ENCODE measurements around the gene LRRC71.
A peak's percentile ranks its signal among the peaks of the same experiment; 100 is the strongest.
"Not testable (repeated sequence)": the region's sequence is repeated elsewhere in the genome, so short reads cannot be mapped to it uniquely, and the experiment has no call there.

Gene LRRC71

DNA sequence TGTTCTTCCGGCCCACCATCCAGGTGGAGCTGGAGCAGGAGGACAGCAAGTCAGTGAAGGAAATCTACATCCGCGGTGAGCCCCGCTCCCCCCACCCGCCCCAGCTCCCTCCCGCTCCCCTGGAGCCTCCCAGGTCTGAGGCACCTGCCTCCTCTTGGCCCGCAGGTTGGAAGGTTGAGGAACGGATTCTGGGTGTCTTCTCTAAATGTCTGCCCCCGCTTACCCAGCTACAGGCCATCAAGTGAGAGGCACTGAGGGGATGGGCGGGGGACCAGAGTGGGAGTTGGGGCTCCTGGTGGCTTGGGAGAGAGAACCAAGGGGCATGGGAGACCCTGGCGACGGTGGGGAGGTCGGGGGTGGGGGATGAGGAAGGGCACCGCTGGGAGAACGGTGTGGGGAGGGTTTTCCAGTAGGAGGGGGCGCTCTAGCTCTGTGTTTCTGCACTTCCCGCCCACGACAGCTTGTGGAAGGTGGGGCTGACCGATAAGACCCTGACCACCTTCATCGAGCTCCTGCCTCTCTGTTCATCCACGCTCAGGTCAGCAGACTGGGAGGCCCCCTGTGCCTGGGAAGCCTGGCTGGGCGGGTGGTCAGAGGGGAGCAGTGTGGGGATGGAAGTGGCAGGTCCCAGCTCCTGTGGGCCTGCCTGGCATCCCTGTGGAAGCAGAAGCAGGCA, 4.2 kb downstream of the LRRC71 start:
- DNase-seq (ENCODE audit: insufficient read length): no peak
- no peak for FAIRE-seq
- TF ChIP-seq POLR2AphosphoS5 (IDR thresholded peaks at IDR 0.05; ENCODE audit: low read depth, low read length): no peak
- TF ChIP-seq POLR2A (IDR thresholded peaks at IDR 0.05; ENCODE audit: low read depth, low read length): no peak
- no peak for TF ChIP-seq TAF1 (IDR thresholded peaks at IDR 0.05; ENCODE audit: borderline replicate concordance, low read depth, low read length)

DNA sequence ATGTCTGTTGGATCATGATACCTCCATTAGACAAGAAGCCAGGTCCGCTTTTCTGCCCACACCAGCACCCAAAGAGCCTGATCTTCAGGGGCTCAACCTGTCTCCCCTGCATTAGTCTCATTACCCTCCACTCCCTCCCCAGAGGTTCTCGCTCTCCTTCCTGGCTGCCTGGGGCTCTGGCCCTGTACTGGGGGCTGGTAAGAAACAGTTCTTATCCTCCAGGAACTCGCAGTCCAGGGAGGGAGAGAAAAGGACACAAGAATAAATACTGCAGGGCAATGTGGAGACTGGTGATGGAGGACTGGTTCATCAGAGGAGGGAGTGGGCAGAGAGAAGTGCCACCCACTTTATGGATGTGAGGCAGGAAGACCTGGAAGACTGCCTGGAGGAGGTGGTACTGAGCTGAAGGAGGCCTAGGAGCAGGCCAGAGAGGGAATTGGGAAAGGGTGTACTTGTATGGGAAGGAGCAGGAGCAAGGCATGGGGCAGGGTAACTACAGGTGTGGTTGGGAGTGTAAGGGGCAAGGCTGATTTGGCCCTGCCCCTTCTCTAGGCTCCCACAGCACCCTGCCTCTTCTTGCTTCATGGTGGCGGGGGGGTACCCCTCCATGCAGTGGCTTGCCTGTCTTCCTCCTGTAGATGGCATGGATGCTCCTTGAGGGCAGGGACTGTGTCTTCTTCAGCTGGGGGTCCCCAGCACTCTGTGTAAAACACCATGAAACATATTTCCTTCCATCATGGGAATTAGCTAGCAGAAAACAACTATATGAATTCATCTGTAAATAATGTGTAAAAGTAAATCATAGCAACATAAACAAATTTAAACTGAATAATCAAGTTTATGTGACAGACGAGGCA, 5.0 kb downstream of the LRRC71 start:
- DNase-seq (ENCODE audit: insufficient read length): no peak
- no peak for FAIRE-seq
- TF ChIP-seq POLR2AphosphoS5 (IDR thresholded peaks at IDR 0.05; ENCODE audit: low read depth, low read length): no peak
- no peak for TF ChIP-seq POLR2A (IDR thresholded peaks at IDR 0.05; ENCODE audit: low read depth, low read length)
- no peak for TF ChIP-seq TAF1 (IDR thresholded peaks at IDR 0.05; ENCODE audit: borderline replicate concordance, low read depth, low read length)

GRCh38 chr1:156926175-156926574, 5.7 kb downstream of the LRRC71 start:
- DNase-seq (ENCODE audit: insufficient read length): no peak
- TF ChIP-seq POLR2AphosphoS5 (IDR thresholded peaks at IDR 0.05; ENCODE audit: low read depth, low read length): no peak
- TF ChIP-seq TAF1 (IDR thresholded peaks at IDR 0.05; ENCODE audit: borderline replicate concordance, low read depth, low read length): no peak
- no peak for FAIRE-seq

- FAIRE-seq; DNase-seq (ENCODE audit: insufficient read length): not testable (repeated sequence)
Measured at GRCh38 chr1:156926695-156927094, 6.3 kb downstream of the LRRC71 start.

DNA sequence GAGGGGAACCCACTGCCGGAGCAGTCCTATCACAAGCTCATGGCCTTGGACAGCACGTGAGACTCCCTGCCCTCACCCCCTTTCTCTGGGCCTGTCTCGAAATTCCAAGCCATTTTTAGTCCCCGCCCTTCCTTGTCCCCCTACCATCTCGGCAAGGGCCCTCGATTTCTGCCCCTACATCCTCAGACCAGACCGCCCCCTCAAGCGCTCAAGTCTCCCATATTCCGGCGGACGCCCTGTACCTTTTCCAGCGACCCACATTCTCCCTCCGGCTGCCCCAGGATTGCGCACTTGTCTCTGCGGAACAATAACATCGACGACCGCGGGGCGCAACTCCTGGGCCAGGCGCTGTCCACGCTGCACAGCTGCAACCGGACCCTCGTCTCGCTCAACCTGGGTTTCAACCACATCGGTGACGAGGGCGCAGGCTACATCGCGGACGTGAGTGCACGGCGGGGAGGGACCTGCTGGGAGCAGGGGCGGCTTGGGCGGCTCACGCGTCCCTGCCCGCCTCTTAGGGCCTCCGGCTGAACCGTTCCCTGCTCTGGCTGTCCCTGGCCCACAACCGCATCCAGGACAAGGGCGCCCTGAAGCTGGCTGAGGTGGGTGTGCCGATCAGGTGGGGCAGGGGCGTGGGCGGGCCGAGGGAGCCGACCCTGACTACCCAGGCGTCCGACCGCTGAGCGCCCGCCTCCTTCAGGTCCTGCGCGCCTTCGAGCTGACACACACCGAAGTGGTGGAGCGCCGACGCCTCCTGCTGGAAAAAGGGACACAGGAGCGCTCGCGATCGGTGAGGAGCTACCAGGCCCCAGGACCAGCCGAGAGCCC, 7.0 kb downstream of the LRRC71 start:
- peak; percentile 50 for DNase-seq (ENCODE audit: insufficient read length)
- no peak for TF ChIP-seq TAF1 (IDR thresholded peaks at IDR 0.05; ENCODE audit: borderline replicate concordance, low read depth, low read length)
- no peak for TF ChIP-seq POLR2AphosphoS5 (IDR thresholded peaks at IDR 0.05; ENCODE audit: low read depth, low read length)
- TF ChIP-seq POLR2A (IDR thresholded peaks at IDR 0.05; ENCODE audit: low read depth, low read length): no peak

GRCh38 chr1:156928043-156928602, 7.7 kb downstream of the LRRC71 start:
- TF ChIP-seq POLR2AphosphoS5 (IDR thresholded peaks at IDR 0.05; ENCODE audit: low read depth, low read length) (no peak), TAF1 (IDR thresholded peaks at IDR 0.05; ENCODE audit: borderline replicate concordance, low read depth, low read length) (no peak), POLR2A (IDR thresholded peaks at IDR 0.05; ENCODE audit: low read depth, low read length) (no peak)
- FAIRE-seq (no peak), DNase-seq (ENCODE audit: insufficient read length) (no peak)

More for the DNA sequence above, 7.0 kb downstream of the LRRC71 start:
- FAIRE-seq: peak; percentile 74

DNA sequence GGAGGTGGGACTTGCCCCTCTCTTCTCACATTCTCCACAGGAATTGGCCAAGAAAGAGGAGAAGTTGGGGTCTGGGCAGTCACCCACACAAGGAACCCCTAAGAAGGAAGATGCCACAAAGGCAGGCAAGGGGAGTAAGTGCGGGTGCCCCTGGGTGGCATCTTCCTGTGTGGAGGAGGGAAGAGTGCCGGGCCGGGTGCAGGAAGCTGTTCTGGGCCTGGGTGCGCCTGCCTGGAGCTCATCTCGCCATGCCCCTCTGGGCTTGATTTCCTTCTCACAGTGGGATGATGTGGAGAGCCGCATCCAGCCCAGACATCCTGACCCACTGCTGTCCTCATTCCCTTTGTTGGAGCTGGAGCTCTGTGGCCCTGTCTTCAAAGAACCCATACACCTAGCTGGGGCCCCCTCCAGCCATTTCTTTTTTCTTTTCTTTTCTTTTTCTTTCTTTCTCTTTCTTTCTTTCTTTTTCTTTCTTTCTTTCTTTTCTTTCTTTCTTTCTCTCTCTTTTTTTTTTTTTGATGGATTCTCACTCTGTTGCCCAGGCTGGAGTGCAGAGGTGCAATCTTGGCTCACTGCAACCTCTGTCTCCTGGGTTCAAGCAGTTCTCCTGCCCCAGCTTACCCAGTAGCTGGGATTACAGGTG, 9.3 kb downstream of the LRRC71 start:
- FAIRE-seq: no peak
- no peak for TF ChIP-seq POLR2A (IDR thresholded peaks at IDR 0.05; ENCODE audit: low read depth, low read length)
- no peak for TF ChIP-seq TAF1 (IDR thresholded peaks at IDR 0.05; ENCODE audit: borderline replicate concordance, low read depth, low read length)
- no peak for TF ChIP-seq POLR2AphosphoS5 (IDR thresholded peaks at IDR 0.05; ENCODE audit: low read depth, low read length)
- DNase-seq (ENCODE audit: insufficient read length): no peak

- DNase-seq (ENCODE audit: insufficient read length) (no peak), FAIRE-seq (no peak)
- no peak for TF ChIP-seq POLR2AphosphoS5 (IDR thresholded peaks at IDR 0.05; ENCODE audit: low read depth, low read length)
- no peak for TF ChIP-seq POLR2A (IDR thresholded peaks at IDR 0.05; ENCODE audit: low read depth, low read length)
Measured at GRCh38 chr1:156930483-156930882, 10.1 kb downstream of the LRRC71 start.

- no peak for TF ChIP-seq POLR2AphosphoS5 (IDR thresholded peaks at IDR 0.05; ENCODE audit: low read depth, low read length)
- TF ChIP-seq TAF1 (IDR thresholded peaks at IDR 0.05; ENCODE audit: borderline replicate concordance, low read depth, low read length): no peak
- no peak for TF ChIP-seq POLR2A (IDR thresholded peaks at IDR 0.05; ENCODE audit: low read depth, low read length)
- DNase-seq (ENCODE audit: insufficient read length) (no peak), FAIRE-seq (peak; percentile 9)
Measured at GRCh38 chr1:156931211-156931952, 10.9 kb downstream of the LRRC71 start.

- FAIRE-seq (no peak), DNase-seq (ENCODE audit: insufficient read length) (no peak)
- TF ChIP-seq TAF1 (IDR thresholded peaks at IDR 0.05; ENCODE audit: borderline replicate concordance, low read depth, low read length) (no peak), POLR2A (IDR thresholded peaks at IDR 0.05; ENCODE audit: low read depth, low read length) (no peak), POLR2AphosphoS5 (IDR thresholded peaks at IDR 0.05; ENCODE audit: low read depth, low read length) (no peak)
Measured at GRCh38 chr1:156931974-156932710, 11.7 kb downstream of the LRRC71 start.

All from GM12892 (cell line).